ENCODE data around the gene SDR9C7.
"Not testable (repeated sequence)": the region's sequence is repeated elsewhere in the genome, so short reads cannot be mapped to it uniquely, and the experiment has no call there.

SDR9C7 gene

GRCh38 chr12:56914256-56914655 lies 20.0 kb downstream of the SDR9C7 start:
- DNase-seq, result no peak

- not testable (repeated sequence) for DNase-seq
These were observed 24.8 kb downstream of the SDR9C7 start for GRCh38 chr12:56909403-56909802.

- DNase-seq, result no peak
These were observed 26.1 kb downstream of the SDR9C7 start for GRCh38 chr12:56908136-56908535.

GRCh38 chr12:56905852-56906251 lies 28.4 kb downstream of the SDR9C7 start:
- no peak for DNase-seq

- no peak for DNase-seq
These were observed 30.8 kb downstream of the SDR9C7 start for GRCh38 chr12:56903374-56903773.

- not testable (repeated sequence) for DNase-seq
These were observed 32.9 kb downstream of the SDR9C7 start for GRCh38 chr12:56901313-56901712.

GRCh38 chr12:56900583-56900982 lies 33.6 kb downstream of the SDR9C7 start:
- no peak for DNase-seq

GRCh38 chr12:56898938-56899337 lies 35.3 kb downstream of the SDR9C7 start:
- DNase-seq, result no peak

GRCh38 chr12:56897844-56898361 lies 36.3 kb downstream of the SDR9C7 start:
- DNase-seq, result no peak

GRCh38 chr12:56896082-56896481 lies 38.1 kb downstream of the SDR9C7 start:
- DNase-seq, result no peak

GRCh38 chr12:56894698-56895368 lies 39.4 kb downstream of the SDR9C7 start:
- no peak for DNase-seq

- not testable (repeated sequence) for DNase-seq
These were observed 42.3 kb downstream of the SDR9C7 start for GRCh38 chr12:56891885-56892284.

- DNase-seq, result no peak
These were observed 47.9 kb downstream of the SDR9C7 start for GRCh38 chr12:56886319-56886718.

- no peak for DNase-seq
These were observed 48.9 kb downstream of the SDR9C7 start for GRCh38 chr12:56885316-56885715.

GRCh38 chr12:56884421-56884820 lies 49.8 kb downstream of the SDR9C7 start:
- no peak for DNase-seq

- not testable (repeated sequence) for DNase-seq
These were observed 51.8 kb downstream of the SDR9C7 start for GRCh38 chr12:56882407-56882806.

GRCh38 chr12:56880125-56880992 lies 53.8 kb downstream of the SDR9C7 start:
- no peak for DNase-seq

- DNase-seq, result not testable (repeated sequence)
These were observed 54.7 kb downstream of the SDR9C7 start for GRCh38 chr12:56879240-56880124.

GRCh38 chr12:56878010-56878339 lies 56.2 kb downstream of the SDR9C7 start:
- DNase-seq, result no peak

GRCh38 chr12:56877195-56878009 lies 56.8 kb downstream of the SDR9C7 start:
- DNase-seq, result no peak

GRCh38 chr12:56874821-56875220 lies 59.4 kb downstream of the SDR9C7 start:
- no peak for DNase-seq

- no peak for DNase-seq
These were observed 60.8 kb downstream of the SDR9C7 start for GRCh38 chr12:56873382-56873781.

Data from GDM1 (cell line).